ENCODE measurements around the gene ACAD10. TPM values are rescaled to one million over a fixed set of nuclear protein-coding genes. Genes with fewer than 3 reads are reported as not detected.

Gene ACAD10
- total and polyA plus RNA-seq, 2 of the 13 experiments (the other 11 are each of a cell fraction or from before 2014, with no cell fraction given): 15.2 to 16.3 TPM

DNA sequence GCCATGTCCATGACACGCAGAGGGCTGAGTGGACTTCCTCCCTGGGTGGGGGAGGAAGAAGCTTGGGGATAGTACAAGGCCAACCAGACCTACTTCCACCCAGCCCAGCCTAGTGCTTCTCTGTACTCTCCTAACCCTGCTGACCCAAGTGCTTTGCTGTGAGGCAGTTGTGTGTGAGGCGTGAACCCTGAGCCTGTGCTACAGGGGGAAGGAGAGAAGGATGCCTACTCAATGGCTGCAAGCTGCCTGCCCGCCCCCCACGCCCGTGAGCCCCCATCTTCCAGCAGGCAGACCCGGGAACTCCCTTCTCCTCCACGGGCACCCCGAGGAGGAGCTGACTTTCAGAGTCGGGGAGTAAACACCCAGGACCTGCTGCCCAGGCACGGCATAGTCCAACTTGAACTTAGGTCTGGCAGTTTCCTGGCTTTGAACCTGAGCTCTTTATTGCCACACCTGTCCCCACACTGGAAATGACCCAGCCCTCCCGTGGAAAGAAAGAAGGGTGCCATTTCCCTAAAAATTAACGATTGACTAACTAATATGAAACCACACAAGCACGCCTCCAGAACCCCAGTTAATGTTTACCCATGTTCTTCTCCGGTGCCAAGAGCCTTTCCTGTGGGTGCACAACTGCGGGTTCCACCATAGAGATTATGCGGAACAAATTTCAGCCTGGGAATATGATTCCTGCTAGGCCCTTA lies 91.6 kb downstream of the ACAD10 start (continued):
- TF ChIP-seq, protein P1, sequence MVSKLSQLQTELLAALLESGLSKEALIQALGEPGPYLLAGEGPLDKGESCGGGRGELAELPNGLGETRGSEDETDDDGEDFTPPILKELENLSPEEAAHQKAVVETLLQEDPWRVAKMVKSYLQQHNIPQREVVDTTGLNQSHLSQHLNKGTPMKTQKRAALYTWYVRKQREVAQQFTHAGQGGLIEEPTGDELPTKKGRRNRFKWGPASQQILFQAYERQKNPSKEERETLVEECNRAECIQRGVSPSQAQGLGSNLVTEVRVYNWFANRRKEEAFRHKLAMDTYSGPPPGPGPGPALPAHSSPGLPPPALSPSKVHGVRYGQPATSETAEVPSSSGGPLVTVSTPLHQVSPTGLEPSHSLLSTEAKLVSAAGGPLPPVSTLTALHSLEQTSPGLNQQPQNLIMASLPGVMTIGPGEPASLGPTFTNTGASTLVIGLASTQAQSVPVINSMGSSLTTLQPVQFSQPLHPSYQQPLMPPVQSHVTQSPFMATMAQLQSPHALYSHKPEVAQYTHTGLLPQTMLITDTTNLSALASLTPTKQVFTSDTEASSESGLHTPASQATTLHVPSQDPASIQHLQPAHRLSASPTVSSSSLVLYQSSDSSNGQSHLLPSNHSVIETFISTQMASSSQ (IDR thresholded peaks at IDR 0.05; ENCODE audit: low read depth): peak; percentile 85
- TF ChIP-seq, protein P1 (CRISPR knock-in tag; IDR thresholded peaks at IDR 0.05; ENCODE audit: borderline replicate concordance): peak; percentile 91
- TF ChIP-seq HMG20B (CRISPR knock-in tag; conservative IDR thresholded peaks at IDR 0.05) (no peak), SP2 (CRISPR knock-in tag; IDR thresholded peaks at IDR 0.05) (no peak), PHF20 (CRISPR knock-in tag; IDR thresholded peaks at IDR 0.05) (no peak), IKZF1 (IDR thresholded peaks at IDR 0.05) (no peak), EED (CRISPR knock-in tag; IDR thresholded peaks at IDR 0.05) (no peak), ZNF547 (CRISPR knock-in tag; IDR thresholded peaks at IDR 0.05) (no peak), ZNF841 (CRISPR knock-in tag; IDR thresholded peaks at IDR 0.05; ENCODE audit: borderline replicate concordance) (no peak), PITX1 (CRISPR knock-in tag; IDR thresholded peaks at IDR 0.05) (peak; percentile 48), NFIC (IDR thresholded peaks at IDR 0.05; ENCODE audit: low read length) (no peak), NCOA2 (CRISPR knock-in tag; IDR thresholded peaks at IDR 0.05) (peak; percentile 47; the same call in 1 of the 2 replicates), POLR2A (IDR thresholded peaks at IDR 0.05; ENCODE audit: insufficient read depth in 1 of 2, low read depth in 2 of 2, low read length in 2 of 2) (no peak), ZNF598 (CRISPR knock-in tag; IDR thresholded peaks at IDR 0.05; ENCODE audit: borderline replicate concordance) (no peak), ZBTB7B (CRISPR knock-in tag; IDR thresholded peaks at IDR 0.05) (0 out of 2 replicates have a peak, but pooled peaks have one; percentile 34), ZFP1 (CRISPR knock-in tag; IDR thresholded peaks at IDR 0.05) (no peak), HOXA5 (CRISPR knock-in tag; IDR thresholded peaks at IDR 0.05) (no peak), ZNF510 (CRISPR knock-in tag; IDR thresholded peaks at IDR 0.05; ENCODE audit: low read depth) (no peak), MLLT10 (CRISPR knock-in tag; IDR thresholded peaks at IDR 0.05) (no peak), ZNF251 (CRISPR knock-in tag; IDR thresholded peaks at IDR 0.05) (no peak)
- TF ChIP-seq, protein P2, sequence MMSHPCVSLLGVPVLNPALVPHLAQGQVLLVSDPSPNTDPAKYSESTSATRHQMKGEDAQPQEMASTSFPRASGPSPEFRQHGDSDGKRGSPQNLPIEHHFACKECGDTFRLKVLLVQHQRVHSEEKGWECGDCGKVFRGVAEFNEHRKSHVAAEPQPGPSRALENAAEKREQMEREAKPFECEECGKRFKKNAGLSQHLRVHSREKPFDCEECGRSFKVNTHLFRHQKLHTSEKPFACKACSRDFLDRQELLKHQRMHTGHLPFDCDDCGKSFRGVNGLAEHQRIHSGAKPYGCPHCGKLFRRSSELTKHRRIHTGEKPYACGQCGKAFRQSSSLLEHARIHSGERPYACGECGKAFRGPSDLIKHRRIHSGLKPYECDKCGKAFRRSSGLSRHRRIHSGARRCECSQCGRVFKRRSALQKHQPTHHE (CRISPR knock-in tag; IDR thresholded peaks at IDR 0.05; ENCODE audit: borderline replicate concordance): 0 out of 2 replicates have a peak, but pooled peaks have one; percentile 43
- TF ChIP-seq, protein P3, sequence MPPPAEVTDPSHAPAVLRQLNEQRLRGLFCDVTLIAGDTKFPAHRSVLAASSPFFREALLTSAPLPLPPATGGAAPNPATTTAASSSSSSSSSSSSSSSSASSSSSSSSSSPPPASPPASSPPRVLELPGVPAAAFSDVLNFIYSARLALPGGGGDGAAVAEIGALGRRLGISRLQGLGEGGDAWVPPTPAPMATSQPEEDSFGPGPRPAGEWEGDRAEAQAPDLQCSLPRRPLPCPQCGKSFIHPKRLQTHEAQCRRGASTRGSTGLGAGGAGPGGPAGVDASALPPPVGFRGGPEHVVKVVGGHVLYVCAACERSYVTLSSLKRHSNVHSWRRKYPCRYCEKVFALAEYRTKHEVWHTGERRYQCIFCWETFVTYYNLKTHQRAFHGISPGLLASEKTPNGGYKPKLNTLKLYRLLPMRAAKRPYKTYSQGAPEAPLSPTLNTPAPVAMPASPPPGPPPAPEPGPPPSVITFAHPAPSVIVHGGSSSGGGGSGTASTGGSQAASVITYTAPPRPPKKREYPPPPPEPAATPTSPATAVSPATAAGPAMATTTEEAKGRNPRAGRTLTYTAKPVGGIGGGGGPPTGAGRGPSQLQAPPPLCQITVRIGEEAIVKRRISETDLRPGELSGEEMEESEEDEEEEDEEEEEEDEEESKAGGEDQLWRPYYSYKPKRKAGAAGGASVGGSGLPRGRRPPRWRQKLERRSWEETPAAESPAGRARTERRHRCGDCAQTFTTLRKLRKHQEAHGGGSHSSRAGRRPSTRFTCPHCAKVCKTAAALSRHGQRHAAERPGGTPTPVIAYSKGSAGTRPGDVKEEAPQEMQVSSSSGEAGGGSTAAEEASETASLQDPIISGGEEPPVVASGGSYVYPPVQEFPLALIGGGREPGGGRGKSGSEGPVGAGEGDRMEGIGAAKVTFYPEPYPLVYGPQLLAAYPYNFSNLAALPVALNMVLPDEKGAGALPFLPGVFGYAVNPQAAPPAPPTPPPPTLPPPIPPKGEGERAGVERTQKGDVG (CRISPR knock-in tag; IDR thresholded peaks at IDR 0.05; ENCODE audit: borderline replicate concordance): no peak
- TF ChIP-seq, protein P4, sequence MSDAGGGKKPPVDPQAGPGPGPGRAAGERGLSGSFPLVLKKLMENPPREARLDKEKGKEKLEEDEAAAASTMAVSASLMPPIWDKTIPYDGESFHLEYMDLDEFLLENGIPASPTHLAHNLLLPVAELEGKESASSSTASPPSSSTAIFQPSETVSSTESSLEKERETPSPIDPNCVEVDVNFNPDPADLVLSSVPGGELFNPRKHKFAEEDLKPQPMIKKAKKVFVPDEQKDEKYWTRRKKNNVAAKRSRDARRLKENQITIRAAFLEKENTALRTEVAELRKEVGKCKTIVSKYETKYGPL (CRISPR knock-in tag; IDR thresholded peaks at IDR 0.05): no peak

All from HepG2 (cell line).